Measurements from ENCODE around the gene RAPGEF3.

Gene RAPGEF3

DNA sequence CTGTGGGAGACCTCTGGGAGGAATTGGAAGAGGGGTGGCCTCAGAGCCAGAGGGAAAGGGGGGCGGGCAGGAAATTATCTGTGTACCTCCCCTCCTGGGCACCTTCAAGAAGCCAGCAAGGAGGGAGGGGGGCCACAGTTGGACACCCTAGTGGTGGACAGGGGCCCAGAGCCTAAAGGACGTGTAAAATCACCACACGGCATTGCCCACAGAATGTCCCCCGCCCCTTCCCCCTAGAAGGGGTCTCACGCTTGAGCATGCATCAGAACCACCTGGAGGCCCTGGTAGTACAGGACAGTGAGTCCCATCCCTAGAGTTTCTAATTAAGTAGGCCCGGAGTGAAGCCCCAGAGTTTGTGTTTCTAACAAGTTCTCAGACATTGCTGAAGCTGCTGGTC lies 41.6 kb downstream of the RAPGEF3 start:
- Histone ChIP-seq H3K4me1 (ENCODE audit: control insufficient read depth, insufficient read depth, low read length, poor library complexity, severe bottlenecking) (peaks cover 9% of the 10 kb centered on the region), H3K9me3 (ENCODE audit: control insufficient read depth, low read length) (no peaks in the 10 kb centered on the region), H3K4me3 (ENCODE audit: extremely low read depth, insufficient read depth, low read length, poor library complexity, severe bottlenecking) (no peak overlapping the region), H3K27ac (ENCODE audit: low read depth, low read length, severe bottlenecking) (no peak overlapping the region), H3K36me3 (ENCODE audit: control insufficient read depth, insufficient read depth, low read length) (no peaks in the 10 kb centered on the region)
- WGBS, 2 experiments (ENCODE audit: insufficient coverage in 2 of 2): 50 to 89% methylated on average over 1 to 6 of the region's 6 CpGs

DNA sequence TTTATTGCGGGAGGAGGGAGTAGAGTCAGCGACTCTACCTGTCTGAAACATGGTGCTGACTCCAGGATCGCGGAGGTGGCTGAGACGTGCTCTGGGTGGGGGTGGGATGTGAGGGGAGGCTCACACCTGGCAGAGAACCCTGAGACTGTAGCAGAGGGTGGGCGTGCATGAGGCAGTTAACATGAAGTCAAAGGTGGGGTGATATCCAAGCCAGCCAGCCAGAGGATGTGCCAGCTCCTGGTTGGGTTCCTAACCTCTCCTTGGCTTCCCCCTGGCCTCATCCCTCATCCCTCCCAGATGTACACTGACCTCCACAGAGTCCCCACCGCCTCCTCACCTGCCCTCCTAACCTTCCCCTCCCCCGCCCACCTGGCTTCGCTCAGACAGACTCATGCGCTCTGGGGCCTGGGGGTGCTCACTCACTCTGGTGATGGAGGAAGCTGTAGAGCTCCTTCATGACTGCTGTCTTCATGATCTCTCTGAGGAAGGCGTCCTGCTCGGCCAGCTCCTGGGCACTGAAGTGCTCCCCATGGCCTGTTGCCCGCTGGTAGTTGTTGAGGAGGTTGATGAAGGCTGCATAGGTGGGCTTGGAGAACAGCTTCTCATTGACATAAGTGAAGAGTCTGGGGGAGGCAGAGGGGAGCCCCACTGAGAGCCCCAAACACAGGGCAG lies 42.7 kb downstream of the RAPGEF3 start:
- no peak overlapping the region for H3K27ac ChIP-seq (ENCODE audit: low read depth, low read length, severe bottlenecking)
- H3K9me3 ChIP-seq (ENCODE audit: control insufficient read depth, low read length): no peaks in the 10 kb centered on the region
- H3K4me1 ChIP-seq (ENCODE audit: control insufficient read depth, insufficient read depth, low read length, poor library complexity, severe bottlenecking): peaks cover 9% of the 10 kb centered on the region
- H3K4me3 ChIP-seq (ENCODE audit: extremely low read depth, insufficient read depth, low read length, poor library complexity, severe bottlenecking): no peak overlapping the region
- H3K36me3 ChIP-seq (ENCODE audit: control insufficient read depth, insufficient read depth, low read length): no peaks in the 10 kb centered on the region
- WGBS, 2 experiments (ENCODE audit: insufficient coverage in 2 of 2): 92 to 95% methylated on average over 7 to 11 of the region's 13 CpGs

DNA sequence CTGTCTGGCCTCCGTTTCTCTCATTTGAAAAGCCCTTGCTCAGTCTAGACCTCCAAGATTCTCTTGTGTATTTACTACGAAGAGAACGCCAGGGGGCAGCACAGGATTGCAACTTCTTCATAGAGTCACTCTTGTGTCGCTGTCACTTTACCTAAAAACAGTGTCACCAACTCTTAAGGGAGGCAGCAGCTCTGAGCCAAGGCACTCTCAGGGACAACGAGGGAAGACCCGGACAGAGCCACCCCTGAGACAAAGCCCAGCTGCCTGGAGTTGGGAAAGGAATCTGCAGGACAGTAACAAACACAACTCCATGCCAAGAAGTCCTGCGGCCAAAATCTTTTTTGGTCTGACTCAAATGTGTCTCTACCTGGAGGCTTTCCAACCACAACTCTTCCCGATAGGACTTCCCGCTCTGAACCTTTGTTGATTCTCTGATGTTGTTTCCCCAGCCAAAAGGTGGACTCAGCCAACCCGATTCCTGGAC lies 43.2 kb downstream of the RAPGEF3 start:
- WGBS, 2 experiments (ENCODE audit: insufficient coverage in 2 of 2): 40 to 44% methylated on average over 9 of the region's 10 CpGs
- no peak overlapping the region for H3K4me3 ChIP-seq (ENCODE audit: extremely low read depth, insufficient read depth, low read length, poor library complexity, severe bottlenecking)
- no peaks in the 10 kb centered on the region for H3K36me3 ChIP-seq (ENCODE audit: control insufficient read depth, insufficient read depth, low read length)
- peaks cover 9% of the 10 kb centered on the region for H3K4me1 ChIP-seq (ENCODE audit: control insufficient read depth, insufficient read depth, low read length, poor library complexity, severe bottlenecking)
- H3K27ac ChIP-seq (ENCODE audit: low read depth, low read length, severe bottlenecking): no peak overlapping the region
- no peaks in the 10 kb centered on the region for H3K9me3 ChIP-seq (ENCODE audit: control insufficient read depth, low read length)

DNA sequence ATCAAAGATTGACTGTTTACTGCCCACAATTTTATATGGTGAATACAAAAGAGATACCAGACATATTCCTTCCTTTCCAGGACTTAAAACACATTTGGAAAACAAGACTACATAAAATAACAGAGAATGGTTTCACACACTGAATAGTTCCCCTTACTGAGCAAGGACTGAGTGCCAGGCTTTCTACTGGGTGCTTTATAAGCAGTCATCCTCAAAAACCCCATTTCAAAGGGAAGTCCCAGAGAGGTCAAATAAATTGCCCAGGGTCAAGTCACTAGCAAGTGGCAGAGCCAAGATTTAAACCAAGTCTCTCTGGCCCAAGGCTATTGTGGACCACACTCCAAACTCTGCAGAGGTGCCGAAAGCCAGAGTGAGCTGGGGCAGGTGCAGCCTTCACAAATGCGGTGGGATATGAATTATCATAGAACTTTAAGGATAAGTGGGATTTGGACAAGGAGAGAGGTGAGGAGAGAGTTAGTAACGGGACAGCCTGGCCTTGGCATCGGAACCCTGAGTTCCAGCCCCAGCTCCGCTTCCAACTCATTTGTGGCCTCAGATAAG lies 43.8 kb downstream of the RAPGEF3 start:
- Histone ChIP-seq H3K4me1 (ENCODE audit: control insufficient read depth, insufficient read depth, low read length, poor library complexity, severe bottlenecking) (peaks cover 9% of the 10 kb centered on the region), H3K9me3 (ENCODE audit: control insufficient read depth, low read length) (no peaks in the 10 kb centered on the region), H3K4me3 (ENCODE audit: extremely low read depth, insufficient read depth, low read length, poor library complexity, severe bottlenecking) (no peak overlapping the region), H3K36me3 (ENCODE audit: control insufficient read depth, insufficient read depth, low read length) (no peaks in the 10 kb centered on the region), H3K27ac (ENCODE audit: low read depth, low read length, severe bottlenecking) (no peak overlapping the region)
- WGBS, 2 experiments (ENCODE audit: insufficient coverage in 2 of 2): 50 to 51% methylated on average over 5 of the region's 5 CpGs

DNA sequence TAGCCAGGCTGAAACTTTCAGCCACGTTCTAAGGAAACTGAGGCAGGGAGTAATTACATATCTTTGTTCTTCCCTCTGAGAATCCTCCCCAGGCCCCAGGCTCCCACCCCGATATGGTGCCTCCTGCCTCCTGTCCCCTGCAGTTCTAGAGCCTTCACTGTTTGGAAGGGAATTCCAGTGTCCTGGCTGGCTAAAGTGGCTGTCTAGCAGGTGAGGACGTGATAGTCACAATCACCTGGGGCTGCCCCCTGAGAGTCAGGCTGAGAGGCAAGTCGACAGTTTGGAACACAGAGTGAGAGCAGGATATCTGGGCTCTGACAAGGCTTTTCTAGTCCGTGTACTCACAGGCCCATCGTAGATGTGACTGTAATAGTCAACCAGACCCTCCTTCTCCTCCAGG lies 46.5 kb downstream of the RAPGEF3 start:
- Histone ChIP-seq H3K4me1 (ENCODE audit: control insufficient read depth, insufficient read depth, low read length, poor library complexity, severe bottlenecking) (no peaks in the 10 kb centered on the region), H3K36me3 (ENCODE audit: control insufficient read depth, insufficient read depth, low read length) (no peaks in the 10 kb centered on the region)
- 85 to 94% methylated on average over 2 to 5 of the region's 6 CpGs for WGBS, 2 experiments (ENCODE audit: insufficient coverage in 2 of 2)

DNA sequence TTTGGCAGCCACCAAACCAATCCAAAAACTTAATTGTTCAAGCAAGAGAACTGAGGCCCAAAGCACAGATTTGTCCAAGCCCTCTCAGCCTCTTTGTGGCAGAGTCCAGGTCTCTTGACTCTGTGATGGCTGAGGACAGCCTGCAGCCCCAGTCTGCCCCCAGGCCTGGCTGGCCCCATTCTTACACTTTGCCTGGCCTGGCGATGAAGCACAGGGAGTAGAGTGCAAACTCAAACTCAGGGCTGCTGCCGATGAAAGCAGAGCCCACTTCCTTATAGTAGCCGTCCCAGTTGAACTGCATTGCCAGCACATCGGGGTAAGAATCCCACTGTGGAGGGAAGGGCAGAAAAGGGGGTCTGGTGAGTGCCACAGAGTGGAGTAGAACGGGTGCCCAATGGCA lies 47.2 kb downstream of the RAPGEF3 start:
- Histone ChIP-seq H3K36me3 (ENCODE audit: control insufficient read depth, insufficient read depth, low read length) (no peaks in the 10 kb centered on the region), H3K4me3 (ENCODE audit: extremely low read depth, insufficient read depth, low read length, poor library complexity, severe bottlenecking) (no peak overlapping the region), H3K9me3 (ENCODE audit: control insufficient read depth, low read length) (no peaks in the 10 kb centered on the region), H3K4me1 (ENCODE audit: control insufficient read depth, insufficient read depth, low read length, poor library complexity, severe bottlenecking) (no peaks in the 10 kb centered on the region), H3K27ac (ENCODE audit: low read depth, low read length, severe bottlenecking) (no peak overlapping the region)
- WGBS, 2 experiments (ENCODE audit: insufficient coverage in 2 of 2): 94% methylated on average over 4 to 5 of the region's 5 CpGs

More for the DNA sequence above, 46.5 kb downstream of the RAPGEF3 start:
- Histone ChIP-seq H3K27ac (ENCODE audit: low read depth, low read length, severe bottlenecking) (no peak overlapping the region), H3K9me3 (ENCODE audit: control insufficient read depth, low read length) (no peaks in the 10 kb centered on the region), H3K4me3 (ENCODE audit: extremely low read depth, insufficient read depth, low read length, poor library complexity, severe bottlenecking) (no peak overlapping the region)

DNA sequence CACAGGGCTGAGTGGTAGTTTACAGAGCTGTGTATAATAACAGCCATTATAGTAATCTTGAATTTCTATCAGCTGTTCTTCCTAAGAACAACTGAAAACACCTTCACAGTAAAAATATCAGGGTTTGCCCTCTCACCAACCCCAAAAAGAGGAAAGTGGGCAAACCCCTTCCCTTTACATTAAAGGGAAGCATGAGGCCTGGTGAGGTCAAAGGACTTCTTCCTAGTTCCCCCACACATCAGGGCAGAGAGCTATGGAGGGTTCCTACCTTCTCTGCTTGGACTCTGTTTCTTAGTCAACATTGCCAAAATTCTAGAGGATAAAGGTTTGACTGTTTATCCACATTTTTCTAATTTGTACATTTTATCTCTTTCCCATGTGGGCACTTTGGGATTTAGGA lies 48.4 kb downstream of the RAPGEF3 start:
- Histone ChIP-seq H3K9me3 (ENCODE audit: control insufficient read depth, low read length) (no peaks in the 10 kb centered on the region), H3K27ac (ENCODE audit: low read depth, low read length, severe bottlenecking) (no peak overlapping the region), H3K36me3 (ENCODE audit: control insufficient read depth, insufficient read depth, low read length) (no peaks in the 10 kb centered on the region), H3K4me1 (ENCODE audit: control insufficient read depth, insufficient read depth, low read length, poor library complexity, severe bottlenecking) (no peaks in the 10 kb centered on the region), H3K4me3 (ENCODE audit: extremely low read depth, insufficient read depth, low read length, poor library complexity, severe bottlenecking) (no peak overlapping the region)

DNA sequence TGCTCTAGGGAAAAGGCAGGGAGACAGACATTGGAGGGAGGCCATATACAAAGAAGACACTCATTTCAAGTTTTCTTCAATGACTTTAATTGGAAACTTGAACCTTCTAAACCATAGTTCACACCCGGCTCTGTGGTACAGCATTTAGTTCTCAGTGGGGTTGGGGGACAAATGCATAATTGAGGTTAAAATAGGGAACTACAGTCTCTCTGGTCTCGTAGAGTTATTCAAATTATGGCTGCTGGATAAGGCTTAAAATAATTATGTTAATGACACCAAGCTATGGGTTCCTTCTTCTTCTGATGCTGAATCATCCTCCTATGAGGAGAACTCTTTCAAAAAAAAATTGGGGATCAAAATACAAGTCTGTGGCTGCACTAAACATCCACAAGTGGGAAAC lies 49.0 kb downstream of the RAPGEF3 start:
- no peak overlapping the region for H3K4me3 ChIP-seq (ENCODE audit: extremely low read depth, insufficient read depth, low read length, poor library complexity, severe bottlenecking)
- H3K4me1 ChIP-seq (ENCODE audit: control insufficient read depth, insufficient read depth, low read length, poor library complexity, severe bottlenecking): no peaks in the 10 kb centered on the region
- no peaks in the 10 kb centered on the region for H3K36me3 ChIP-seq (ENCODE audit: control insufficient read depth, insufficient read depth, low read length)
- H3K9me3 ChIP-seq (ENCODE audit: control insufficient read depth, low read length): no peaks in the 10 kb centered on the region
- WGBS, 2 experiments (ENCODE audit: insufficient coverage in 2 of 2): 100% methylated on average over 1 of the region's 2 CpGs; no CpG with 5 or more reads in 1 of the 2 experiments
- no peak overlapping the region for H3K27ac ChIP-seq (ENCODE audit: low read depth, low read length, severe bottlenecking)

DNA sequence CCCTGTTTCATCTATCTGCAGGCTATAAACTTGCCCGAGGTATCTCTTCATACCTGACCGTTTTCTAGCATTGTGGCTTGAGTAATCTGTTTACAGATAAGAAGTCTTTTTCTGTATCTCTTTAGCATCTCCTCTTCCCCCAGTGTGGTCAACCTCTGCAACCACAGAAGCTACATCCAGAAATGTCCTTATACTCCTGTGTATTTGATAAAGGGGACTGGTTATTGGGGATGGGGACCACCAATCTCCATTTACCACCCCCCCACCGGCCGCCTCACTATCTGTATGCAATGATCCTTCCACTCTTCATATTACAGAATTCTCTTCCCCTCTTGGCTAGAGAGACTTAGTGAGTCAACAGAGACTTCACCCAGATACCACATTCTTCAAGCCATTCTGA lies 49.4 kb downstream of the RAPGEF3 start:
- no peaks in the 10 kb centered on the region for H3K9me3 ChIP-seq (ENCODE audit: control insufficient read depth, low read length)
- no peak overlapping the region for H3K4me3 ChIP-seq (ENCODE audit: extremely low read depth, insufficient read depth, low read length, poor library complexity, severe bottlenecking)
- H3K27ac ChIP-seq (ENCODE audit: low read depth, low read length, severe bottlenecking): no peak overlapping the region
- 100% methylated on average over 1 of the region's 4 CpGs; no CpG with 5 or more reads in 1 of the 2 experiments for WGBS, 2 experiments (ENCODE audit: insufficient coverage in 2 of 2)
- H3K4me1 ChIP-seq (ENCODE audit: control insufficient read depth, insufficient read depth, low read length, poor library complexity, severe bottlenecking): no peaks in the 10 kb centered on the region
- no peaks in the 10 kb centered on the region for H3K36me3 ChIP-seq (ENCODE audit: control insufficient read depth, insufficient read depth, low read length)

DNA sequence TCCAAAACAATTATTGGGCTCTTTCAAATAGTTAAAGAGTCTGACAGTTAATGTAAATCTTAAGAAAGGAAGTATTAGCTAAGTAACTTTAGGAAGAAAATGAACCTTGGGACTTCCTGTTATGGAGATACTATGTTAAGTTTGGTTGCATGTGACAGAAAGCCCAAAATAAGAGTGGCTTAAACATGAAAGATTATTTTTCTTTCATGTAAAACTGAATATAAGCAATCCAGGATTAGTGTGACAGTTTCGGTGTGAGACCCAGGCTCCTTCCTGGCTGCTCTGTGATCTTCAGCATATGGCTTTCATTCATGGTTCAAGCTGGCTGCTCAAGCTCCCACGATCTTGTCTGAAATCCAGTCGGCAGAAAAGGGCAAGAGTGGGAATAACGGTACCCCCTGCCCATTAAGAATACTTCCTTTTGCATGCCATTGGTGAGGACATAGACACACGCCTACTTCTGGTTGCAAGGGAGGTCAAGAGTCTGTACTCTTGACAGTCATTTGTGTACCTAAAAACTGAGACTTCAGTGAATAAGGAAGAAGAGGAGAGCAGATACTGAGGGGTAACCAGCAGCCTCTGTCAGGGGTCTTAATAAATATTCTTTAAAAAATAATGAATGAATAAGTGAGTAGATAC lies 50.7 kb downstream of the RAPGEF3 start:
- 85 to 93% methylated on average over 4 of the region's 5 CpGs for WGBS, 2 experiments (ENCODE audit: insufficient coverage in 2 of 2)

DNA sequence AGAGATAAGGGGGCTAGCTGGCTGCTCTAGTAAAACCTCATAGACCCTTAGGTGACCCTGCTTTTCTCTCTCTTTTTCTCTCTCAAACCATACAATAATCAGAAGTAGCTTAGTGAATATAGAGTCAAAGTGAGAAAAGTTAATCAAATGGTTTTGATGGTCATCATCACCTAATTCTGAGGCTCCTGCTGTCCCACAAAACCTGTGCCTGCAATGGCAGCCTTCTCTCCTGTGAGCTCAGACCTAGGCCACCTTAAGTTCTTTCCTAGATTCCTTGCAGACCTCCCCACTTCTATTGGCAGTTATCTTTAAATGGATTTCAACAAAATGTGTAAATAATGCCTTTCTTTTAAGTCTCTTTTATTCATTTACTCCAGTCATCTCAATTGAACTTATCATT lies 51.3 kb downstream of the RAPGEF3 start:
- Histone ChIP-seq H3K27ac (ENCODE audit: low read depth, low read length, severe bottlenecking) (no peak overlapping the region), H3K4me3 (ENCODE audit: extremely low read depth, insufficient read depth, low read length, poor library complexity, severe bottlenecking) (no peak overlapping the region), H3K4me1 (ENCODE audit: control insufficient read depth, insufficient read depth, low read length, poor library complexity, severe bottlenecking) (no peaks in the 10 kb centered on the region), H3K9me3 (ENCODE audit: control insufficient read depth, low read length) (no peaks in the 10 kb centered on the region), H3K36me3 (ENCODE audit: control insufficient read depth, insufficient read depth, low read length) (peaks cover 11% of the 10 kb centered on the region)

More for the DNA sequence above, 50.7 kb downstream of the RAPGEF3 start:
- H3K36me3 ChIP-seq (ENCODE audit: control insufficient read depth, insufficient read depth, low read length): peaks cover 4% of the 10 kb centered on the region
- no peaks in the 10 kb centered on the region for H3K4me1 ChIP-seq (ENCODE audit: control insufficient read depth, insufficient read depth, low read length, poor library complexity, severe bottlenecking)
- H3K4me3 ChIP-seq (ENCODE audit: extremely low read depth, insufficient read depth, low read length, poor library complexity, severe bottlenecking): no peak overlapping the region
- H3K9me3 ChIP-seq (ENCODE audit: control insufficient read depth, low read length): no peaks in the 10 kb centered on the region
- no peak overlapping the region for H3K27ac ChIP-seq (ENCODE audit: low read depth, low read length, severe bottlenecking)
